GM12891 (cell line): ENCODE results near the gene CEP43.

Experiments used
- DNase-seq: peaks from one replicate; pipeline ENCODE4 v3.0.0; 2011; ENCODE audit warnings: low spot score; ENCODE audit not compliant: insufficient read length
- FAIRE-seq: peaks from 2 replicates; lab custom pipeline; 2011; peaks lifted over from hg19 to GRCh38; lab: Jason Lieb, UNC
- PAX5 ChIP-seq: IDR thresholded peaks from 2 replicates; pipeline ENCODE4 v1.6.1; 2011; ENCODE audit warnings: low read length, moderate library complexity, mild to moderate bottlenecking; ENCODE audit not compliant: insufficient read depth, severe bottlenecking
- POLR2A ChIP-seq: IDR thresholded peaks from 2 replicates; pipeline ENCODE4 v1.6.1; 2011; ENCODE audit warnings: low read depth, low read length, control low read depth
- POLR2AphosphoS5 ChIP-seq: IDR thresholded peaks from 2 replicates; pipeline ENCODE4 v1.6.1; 2011; ENCODE audit warnings: low read depth, low read length, control low read depth
- POU2F2 ChIP-seq: IDR thresholded peaks from 2 replicates; pipeline ENCODE4 v1.6.1; 2011; ENCODE audit warnings: low read depth, mild to moderate bottlenecking, control low read depth, low read length, moderate library complexity
- SPI1 ChIP-seq: IDR thresholded peaks from 2 replicates; pipeline ENCODE4 v1.6.1; 2011; ENCODE audit warnings: low read depth, low read length, control low read depth
- TAF1 ChIP-seq: IDR thresholded peaks from 2 replicates; pipeline ENCODE4 v1.6.1; 2011; ENCODE audit warnings: low read depth, low read length, control low read depth

CEP43 gene

DNA sequence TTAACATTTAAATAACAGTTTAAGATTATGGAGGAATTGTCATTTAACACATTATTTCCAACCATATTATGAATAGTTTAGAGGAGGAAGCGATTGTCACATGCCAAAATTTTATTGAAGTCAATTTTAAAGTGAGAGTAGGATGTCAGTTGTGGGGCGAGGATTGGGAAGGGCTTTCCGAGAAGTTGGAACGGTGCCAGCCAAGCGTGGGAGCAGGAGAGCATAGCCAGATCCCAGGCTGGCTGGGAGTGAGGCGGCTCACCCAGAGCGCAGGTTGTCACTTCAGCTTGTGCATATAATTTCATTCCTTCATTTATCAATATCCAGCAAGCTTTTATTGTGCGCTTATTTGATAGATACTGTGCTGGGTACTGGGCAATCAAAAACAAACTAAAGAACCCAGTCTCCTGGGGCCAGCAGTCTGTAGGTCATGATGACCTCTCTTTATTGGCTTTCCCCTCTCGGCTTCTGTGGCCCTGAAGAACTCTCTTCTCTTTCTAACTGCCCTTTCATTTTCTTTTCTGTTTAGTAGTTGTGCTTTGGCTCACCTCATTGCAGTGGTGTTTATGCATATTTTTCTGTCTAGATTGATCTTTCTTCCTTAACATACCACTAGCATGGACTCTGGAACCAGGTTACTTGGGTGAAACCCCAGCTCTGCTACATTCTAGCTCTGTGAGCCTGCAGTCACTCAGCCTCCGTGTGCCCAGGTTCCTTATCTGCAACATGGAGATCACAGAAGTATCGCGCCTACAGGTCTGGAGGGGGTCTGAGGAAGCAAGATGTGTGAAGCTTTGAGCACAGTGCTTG is 6.4 kb downstream of the CEP43 start:
- FAIRE-seq, result no peak

DNA sequence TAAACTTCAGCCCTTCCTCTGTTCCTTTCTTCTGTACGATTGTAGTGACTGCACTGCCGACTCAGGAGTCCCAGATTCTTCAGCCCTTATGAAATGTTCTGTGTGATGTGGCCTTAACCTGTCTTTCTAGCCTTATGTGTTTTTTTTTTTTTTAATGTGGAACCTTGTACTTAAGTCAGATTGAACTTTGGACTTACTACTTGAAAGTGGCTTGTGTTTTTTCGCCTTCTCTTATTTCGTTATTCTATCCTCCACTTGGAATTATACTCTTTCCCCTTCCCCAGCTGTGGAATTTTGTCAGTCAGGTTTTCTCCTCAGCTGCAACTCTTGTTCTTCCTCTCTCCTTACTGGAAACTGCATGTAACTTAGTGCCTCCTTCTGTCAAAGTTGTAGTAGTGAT is 8.8 kb downstream of the CEP43 start:
- FAIRE-seq (no peak), DNase-seq (no peak)
- TF ChIP-seq POU2F2, result no peak
- TF ChIP-seq POLR2AphosphoS5, result no peak
- no peak for TF ChIP-seq TAF1
- no peak for TF ChIP-seq PAX5
- TF ChIP-seq SPI1, result no peak
- TF ChIP-seq POLR2A, result no peak

More for the DNA sequence above, 6.4 kb downstream of the CEP43 start:
- TF ChIP-seq POLR2AphosphoS5, result no peak
- no peak for TF ChIP-seq POU2F2
- no peak for TF ChIP-seq TAF1
- no peak for TF ChIP-seq POLR2A
- TF ChIP-seq PAX5, result no peak
- no peak for TF ChIP-seq SPI1
- DNase-seq, result no peak

DNA sequence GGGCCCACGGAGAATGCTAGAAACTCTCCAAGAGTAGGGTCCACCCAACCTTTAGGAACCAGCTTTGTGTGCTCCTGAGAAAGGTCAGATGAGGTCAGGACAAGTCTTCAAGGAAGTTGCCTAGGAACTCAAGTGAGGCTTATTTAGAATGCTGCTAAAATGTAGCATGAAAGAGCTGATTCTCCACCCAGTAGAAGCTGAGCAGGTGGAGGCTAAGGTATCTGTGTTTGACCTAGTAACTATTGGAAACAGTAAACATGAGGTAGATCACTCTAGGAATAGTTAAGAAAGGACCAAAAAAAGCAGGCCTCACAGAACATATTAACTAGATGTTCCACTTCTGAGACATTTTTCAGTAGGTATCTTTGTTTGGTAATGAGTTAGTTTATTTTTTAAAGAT is 13.9 kb downstream of the CEP43 start:
- FAIRE-seq, result no peak
- TF ChIP-seq POLR2A, result no peak
- TF ChIP-seq TAF1, result no peak
- TF ChIP-seq PAX5, result no peak
- TF ChIP-seq SPI1, result no peak
- no peak for TF ChIP-seq POU2F2
- no peak for TF ChIP-seq POLR2AphosphoS5

DNA sequence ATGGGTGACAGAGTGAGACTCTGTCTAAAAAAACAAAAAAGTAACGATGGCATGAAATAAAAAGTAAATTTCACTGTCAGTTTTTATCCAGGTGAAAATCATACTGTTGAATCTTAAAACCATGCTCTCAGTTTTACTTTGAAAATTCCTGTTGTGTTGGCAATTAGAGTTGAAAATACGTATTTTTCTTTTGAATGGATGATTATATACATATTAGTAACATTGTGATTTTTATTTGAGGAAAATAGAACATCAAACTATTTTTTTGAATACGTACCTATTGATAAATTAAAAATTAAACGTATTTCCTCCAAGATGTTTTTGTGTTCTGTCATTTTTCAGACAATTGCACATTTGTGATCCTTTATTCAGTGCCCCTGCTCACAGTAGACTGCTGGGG is 14.7 kb downstream of the CEP43 start:
- no peak for FAIRE-seq
- no peak for DNase-seq
- TF ChIP-seq PAX5 (no peak), POLR2A (no peak), POLR2AphosphoS5 (no peak), POU2F2 (no peak), TAF1 (no peak), SPI1 (no peak)

More for the DNA sequence above, 13.9 kb downstream of the CEP43 start:
- no peak for DNase-seq

DNA sequence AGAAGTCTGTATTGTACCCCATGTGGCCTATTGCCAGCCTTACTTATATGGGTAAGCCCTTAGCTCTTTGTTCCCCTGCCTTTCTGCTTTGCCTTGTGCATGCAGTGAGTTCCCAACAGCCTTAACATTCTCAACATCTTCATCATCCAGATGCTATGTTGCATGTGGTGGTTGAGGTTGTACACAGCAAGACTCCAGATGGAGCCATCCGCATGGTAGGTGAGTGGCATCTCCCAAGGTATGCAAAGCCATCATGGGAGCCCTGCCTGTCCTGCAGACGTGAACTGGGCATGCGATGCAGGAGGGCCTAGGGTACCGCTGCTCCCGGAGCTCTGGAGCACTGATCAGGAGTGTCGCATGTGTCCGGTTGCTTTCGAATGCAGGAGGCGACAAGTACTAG is 16.1 kb downstream of the CEP43 start:
- DNase-seq (no peak), FAIRE-seq (peak; percentile 57)
- TF ChIP-seq POLR2A (no peak), TAF1 (no peak), SPI1 (no peak), POU2F2 (no peak), PAX5 (no peak), POLR2AphosphoS5 (no peak)

DNA sequence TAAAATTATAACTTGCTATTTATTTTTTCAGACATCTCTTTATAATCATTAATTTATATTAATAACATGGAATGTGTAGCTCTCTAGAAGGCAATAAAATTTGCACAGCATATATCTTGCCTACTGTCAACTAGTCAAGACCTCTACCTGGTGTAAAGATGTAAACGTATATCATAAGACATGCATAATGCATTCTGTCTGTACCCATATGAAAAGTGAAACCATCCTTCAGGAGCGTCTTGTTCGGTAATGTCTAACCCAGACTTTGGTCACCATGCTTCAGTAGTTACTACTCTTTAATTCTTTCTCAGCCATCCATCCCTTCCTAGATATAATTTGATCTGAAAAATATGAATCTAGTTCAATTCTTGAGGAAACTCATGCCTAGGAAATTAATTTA is 21.0 kb downstream of the CEP43 start:
- DNase-seq (no peak), FAIRE-seq (peak; percentile 76)
- no peak for TF ChIP-seq TAF1
- TF ChIP-seq POU2F2, result peak; percentile 72; the same call in 1 of the 2 replicates

DNA sequence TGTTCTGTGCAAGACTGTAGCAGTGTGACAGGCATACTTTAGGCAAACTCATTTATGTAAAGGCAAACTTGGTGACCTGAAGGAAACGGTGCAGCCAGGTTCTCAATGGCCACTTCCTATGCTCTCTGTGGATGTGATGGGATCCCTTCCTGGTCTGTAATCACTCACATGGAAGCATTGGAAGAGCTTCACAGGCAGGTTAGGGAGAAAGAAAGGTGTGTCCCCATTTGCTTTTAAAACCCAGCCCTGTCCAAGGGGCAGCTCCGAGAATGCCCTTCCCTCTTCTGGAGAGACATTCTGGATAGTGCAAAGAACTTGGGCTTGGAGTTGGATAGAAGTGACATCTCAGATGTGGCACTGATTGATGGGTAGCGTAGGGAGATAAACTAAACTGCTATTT is 28.1 kb downstream of the CEP43 start:
- FAIRE-seq (no peak), DNase-seq (no peak)
- no peak for TF ChIP-seq POU2F2
- TF ChIP-seq SPI1, result no peak
- no peak for TF ChIP-seq TAF1
- TF ChIP-seq POLR2A, result no peak
- no peak for TF ChIP-seq POLR2AphosphoS5
- no peak for TF ChIP-seq PAX5

DNA sequence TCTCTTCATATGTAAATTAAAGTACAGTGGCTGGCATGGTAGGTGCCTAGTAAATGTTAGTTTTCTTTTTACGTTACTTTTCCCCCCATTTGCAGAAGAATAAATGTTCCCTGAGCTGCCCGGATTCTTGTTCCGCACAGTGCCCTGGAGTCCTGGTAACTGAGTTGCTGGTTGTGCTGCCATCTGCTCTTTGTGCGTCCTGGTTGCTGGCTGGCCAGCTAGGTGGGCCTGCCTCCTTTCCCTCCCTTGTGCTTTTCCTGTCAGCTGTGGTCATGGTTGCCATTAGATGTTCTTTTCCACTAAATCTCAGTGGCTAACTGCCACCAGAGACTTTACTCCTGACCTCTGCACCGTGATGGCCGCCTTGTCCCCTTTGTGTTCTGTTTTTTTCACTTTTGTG is 28.6 kb downstream of the CEP43 start:
- TF ChIP-seq SPI1 (no peak), POLR2AphosphoS5 (no peak), TAF1 (no peak), POU2F2 (no peak), POLR2A (no peak), PAX5 (no peak)
- FAIRE-seq (no peak), DNase-seq (no peak)

DNA sequence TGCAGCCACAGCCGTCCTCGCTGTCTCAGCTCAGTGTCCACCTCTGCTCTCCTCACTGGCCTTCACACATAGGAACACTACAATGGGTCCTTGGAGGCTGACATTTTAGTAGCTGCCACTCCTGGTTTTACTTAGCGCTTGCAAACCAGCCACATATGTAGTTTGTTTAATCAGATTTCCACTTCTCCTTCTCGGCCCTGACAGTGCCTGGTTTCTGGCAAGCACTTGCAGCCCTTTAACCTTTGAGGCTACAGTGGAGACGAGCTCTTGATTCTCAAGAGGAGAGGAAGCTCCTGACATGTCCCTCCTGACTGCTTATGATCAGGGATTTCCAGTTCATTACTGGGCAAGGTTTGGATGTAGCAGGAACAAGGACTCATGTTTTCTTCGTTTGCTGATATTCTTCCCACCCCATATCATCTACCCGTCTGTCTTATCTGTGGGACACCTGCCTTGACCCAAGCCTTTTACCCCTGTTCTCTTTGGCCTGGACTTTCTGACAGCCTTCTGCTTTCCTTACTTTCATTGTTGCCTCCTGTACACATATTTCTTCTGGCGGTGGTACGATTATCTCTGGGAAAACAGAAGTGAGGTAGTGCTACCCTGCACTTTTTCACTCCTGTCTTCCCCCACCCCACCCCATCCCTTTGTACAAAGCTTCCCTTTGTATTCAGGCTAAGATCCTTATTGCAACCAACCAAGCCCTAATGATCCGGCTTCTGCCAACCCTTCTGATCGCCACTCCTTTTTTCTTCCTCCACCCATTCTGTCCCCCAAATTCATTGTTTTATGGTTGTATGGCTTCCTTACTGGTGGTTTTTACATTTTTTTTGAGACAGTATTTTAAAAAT is 31.2 kb downstream of the CEP43 start:
- FAIRE-seq (no peak), DNase-seq (no peak)
- no peak for TF ChIP-seq SPI1
- no peak for TF ChIP-seq POLR2AphosphoS5
- TF ChIP-seq POU2F2, result no peak
- no peak for TF ChIP-seq POLR2A
- TF ChIP-seq PAX5, result no peak
- TF ChIP-seq TAF1, result no peak
